NCI-H2227 (cell line): ENCODE data around the gene LARP4B.

ENCODE experiments used
- DNase-seq: peaks from one replicate; lab custom pipeline; 2025; ENCODE audit not compliant: unreplicated experiment; lab: John Stamatoyannopoulos, UW

Gene LARP4B

GRCh38 chr10:790821-791551 is 140.5 kb downstream of the LARP4B start:
- no peak for DNase-seq

GRCh38 chr10:789831-790701 is 141.4 kb downstream of the LARP4B start:
- peak; percentile 5 for DNase-seq

- peak; percentile 54 for DNase-seq
Observed at GRCh38 chr10:788796-789748, 142.4 kb downstream of the LARP4B start.

GRCh38 chr10:787933-788651 is 143.4 kb downstream of the LARP4B start:
- no peak for DNase-seq

- no peak for DNase-seq
Observed at GRCh38 chr10:786633-787474, 144.7 kb downstream of the LARP4B start.

- no peak for DNase-seq
Observed at GRCh38 chr10:785861-786214, 145.7 kb downstream of the LARP4B start.

GRCh38 chr10:785089-785860 is 146.2 kb downstream of the LARP4B start:
- no peak for DNase-seq

- peak; percentile 43 for DNase-seq
Observed at GRCh38 chr10:784403-785088, 147.0 kb downstream of the LARP4B start.

GRCh38 chr10:782751-783648 is 148.5 kb downstream of the LARP4B start:
- no peak for DNase-seq

- DNase-seq = no peak
Observed at GRCh38 chr10:780536-781524, 150.7 kb downstream of the LARP4B start.

GRCh38 chr10:778626-779330 is 152.7 kb downstream of the LARP4B start:
- no peak for DNase-seq

GRCh38 chr10:777913-778479 is 153.5 kb downstream of the LARP4B start:
- no peak for DNase-seq

- no peak for DNase-seq
Observed at GRCh38 chr10:776772-777171, 154.7 kb downstream of the LARP4B start.

- DNase-seq = no peak
Observed at GRCh38 chr10:775245-776075, 156.0 kb downstream of the LARP4B start.
